Naive B cell (primary cell): ENCODE measurements around the gene SIGLEC6. TPM values are rescaled to one million over a fixed set of nuclear protein-coding genes. Genes with fewer than 3 reads are reported as not detected.
A peak's percentile ranks its signal among the peaks of the same experiment; 100 is the strongest.
"Not testable (repeated sequence)": the region's sequence is repeated elsewhere in the genome, so short reads cannot be mapped to it uniquely, and the experiment has no call there.

Experiments used
- ATAC-seq, 2 donors: fragments of 150-1000 bp; cut with Tn5 transposase; 2 replicates each; pipeline ENCODE4 v1.10.0; 2021; ENCODE audit warnings: low read depth in 2 of 2, mild to moderate bottlenecking in 2 of 2, moderate library complexity in 2 of 2
- DNase-seq: peaks from one replicate; pipeline ENCODE4 v3.0.0; 2022
- H3K27ac Mint-ChIP-seq, 6 donors: one replicate each; pipeline ENCODE4 v1.8.0; 2020 to 2022; ENCODE audit warnings: mild to moderate bottlenecking in 6 of 6, mixed read lengths in 6 of 6, moderate library complexity in 5 of 6, inconsistent platforms in 2 of 6
- H3K27me3 Mint-ChIP-seq, 3 donors: one replicate each; pipeline ENCODE4 v1.8.0; 2021 to 2022; ENCODE audit warnings: mixed read lengths in 3 of 3, mild to moderate bottlenecking in 1 of 3
- H3K36me3 Mint-ChIP-seq, 2 donors: one replicate each; pipeline ENCODE4 v1.8.0; 2020 to 2022; ENCODE audit warnings: mixed read lengths in 2 of 2, inconsistent platforms in 1 of 2, mild to moderate bottlenecking in 1 of 2
- H3K4me1 Mint-ChIP-seq, 3 donors: one replicate each; pipeline ENCODE4 v1.8.0; 2020 to 2022; ENCODE audit warnings: mixed read lengths in 3 of 3, inconsistent platforms in 1 of 3, mild to moderate bottlenecking in 1 of 3, moderate library complexity in 1 of 3
- H3K4me3 Mint-ChIP-seq, 8 donors: one replicate each; pipeline ENCODE4 v1.8.0; 2020 to 2022; ENCODE audit warnings: mild to moderate bottlenecking in 8 of 8, mixed read lengths in 8 of 8, moderate library complexity in 8 of 8, inconsistent platforms in 2 of 8
- H3K9me3 Mint-ChIP-seq, 7 donors: one replicate each; pipeline ENCODE4 v1.8.0; 2020 to 2022; ENCODE audit warnings: mixed read lengths in 7 of 7, mild to moderate bottlenecking in 5 of 7, inconsistent platforms in 2 of 7, moderate library complexity in 1 of 7
- polyA plus RNA-seq, 6 donors: library from polyadenylated mRNA; unstranded; fragments of 300-500 nt; fragmentation: Illumina TruSeq; gene quantifications; one replicate each; pipeline ENCODE4 v1.2.3, GENCODE V29; 2021; ENCODE audit warnings: low read depth in 6 of 6

The SIGLEC6 gene
- polyA plus RNA-seq, 6 donors from 2014 or later = 0.72 to 1.9 (median 1.2) TPM; not detected in 1

GRCh38 chr19:51501594-51502263, 29.7 kb downstream of the SIGLEC6 start, which contains the start of gene SIGLEC12:
TSS of gene SIGLEC12 (minus strand) at chr19:51501800. CDS start at chr19:51501733, 67 bp downstream.
- peak within 1 kb of the TSS in 3 of 6 donors; percentile 19 to 38 (median 32) for H3K27ac Mint-ChIP-seq
- H3K36me3 Mint-ChIP-seq = peaks cover 5 to 6% of the 10 kb centered on the region in 2 donors
- H3K4me1 Mint-ChIP-seq = peaks cover 10 to 13% (median 12%) of the 10 kb centered on the region in 3 donors
- peak within 1 kb of the TSS in 6 of 8 donors; percentile 13 to 59 (median 32) for H3K4me3 Mint-ChIP-seq
- H3K9me3 Mint-ChIP-seq = peaks cover 0 to 10% (median 2%) of the 10 kb centered on the region in 7 donors
- H3K27me3 Mint-ChIP-seq = peaks cover 6 to 18% (median 13%) of the 10 kb centered on the region in 3 donors
- ATAC-seq = peak; percentile 60 to 67
- peak; percentile 18 for DNase-seq

- peaks cover 0 to 10% (median 2%) of the 10 kb centered on the region in 7 donors for H3K9me3 Mint-ChIP-seq
- ATAC-seq, DNase-seq, H3K36me3 Mint-ChIP-seq, H3K27ac Mint-ChIP-seq, H3K4me3 Mint-ChIP-seq: not testable (repeated sequence)
- peaks cover 10 to 13% (median 12%) of the 10 kb centered on the region in 3 donors for H3K4me1 Mint-ChIP-seq
- H3K27me3 Mint-ChIP-seq = peaks cover 6 to 21% (median 12%) of the 10 kb centered on the region in 3 donors
Observed at GRCh38 chr19:51500931-51501330, 30.5 kb downstream of the SIGLEC6 start.

- H3K4me3 Mint-ChIP-seq = no peak overlapping the region
- peak overlapping the region in 1 of 6 donors; percentile 13 for H3K27ac Mint-ChIP-seq
- no peaks in the 10 kb centered on the region for H3K36me3 Mint-ChIP-seq
- H3K9me3 Mint-ChIP-seq = peaks cover 0 to 12% (median 0%) of the 10 kb centered on the region in 7 donors
- peaks cover 14 to 51% (median 20%) of the 10 kb centered on the region in 3 donors for H3K27me3 Mint-ChIP-seq
- ATAC-seq = no peak
- DNase-seq = no peak
- H3K4me1 Mint-ChIP-seq = peaks cover 10 to 16% (median 13%) of the 10 kb centered on the region in 3 donors
Observed at GRCh38 chr19:51497666-51498065, 33.8 kb downstream of the SIGLEC6 start.

- Mint-ChIP-seq H3K9me3 (peaks cover 0 to 12% (median 0%) of the 10 kb centered on the region in 7 donors), H3K36me3 (no peaks in the 10 kb centered on the region)
Observed at GRCh38 chr19:51493776-51494175, 37.7 kb downstream of the SIGLEC6 start.

GRCh38 chr19:51491586-51491985, 39.9 kb downstream of the SIGLEC6 start:
- H3K9me3 Mint-ChIP-seq = peaks cover 0 to 12% (median 0%) of the 10 kb centered on the region in 7 donors
- DNase-seq (no peak), ATAC-seq (no peak)
- H3K27me3 Mint-ChIP-seq = peaks cover 18 to 64% (median 38%) of the 10 kb centered on the region in 3 donors
- H3K4me3 Mint-ChIP-seq = no peak overlapping the region
- no peaks in the 10 kb centered on the region for H3K36me3 Mint-ChIP-seq
- peaks cover 0 to 4% (median 0%) of the 10 kb centered on the region in 3 donors for H3K4me1 Mint-ChIP-seq
- H3K27ac Mint-ChIP-seq = no peak overlapping the region

More at GRCh38 chr19:51493776-51494175, 37.7 kb downstream of the SIGLEC6 start:
- Mint-ChIP-seq H3K27ac (no peak overlapping the region), H3K27me3 (peaks cover 18 to 62% (median 32%) of the 10 kb centered on the region in 3 donors), H3K4me1 (peaks cover 0 to 4% (median 0%) of the 10 kb centered on the region in 3 donors), H3K4me3 (no peak overlapping the region)
- ATAC-seq (no peak), DNase-seq (no peak)

GRCh38 chr19:51490676-51491075, 40.8 kb downstream of the SIGLEC6 start:
- no peak overlapping the region for H3K27ac Mint-ChIP-seq
- no peak for ATAC-seq
- peaks cover 0 to 9% (median 0%) of the 10 kb centered on the region in 3 donors for H3K4me1 Mint-ChIP-seq
- H3K36me3 Mint-ChIP-seq = no peaks in the 10 kb centered on the region
- no peak for DNase-seq
- peaks cover 18 to 62% (median 44%) of the 10 kb centered on the region in 3 donors for H3K27me3 Mint-ChIP-seq
- H3K9me3 Mint-ChIP-seq = peaks cover 0 to 16% (median 0%) of the 10 kb centered on the region in 7 donors
- H3K4me3 Mint-ChIP-seq = no peak overlapping the region

- H3K36me3 Mint-ChIP-seq = no peaks in the 10 kb centered on the region
- ATAC-seq = no peak
- H3K27ac Mint-ChIP-seq = no peak overlapping the region
- peaks cover 0 to 17% (median 0%) of the 10 kb centered on the region in 7 donors for H3K9me3 Mint-ChIP-seq
- no peak for DNase-seq
- H3K4me3 Mint-ChIP-seq = no peak overlapping the region
- H3K27me3 Mint-ChIP-seq = peaks cover 20 to 63% (median 56%) of the 10 kb centered on the region in 3 donors
- peaks cover 0 to 9% (median 0%) of the 10 kb centered on the region in 3 donors for H3K4me1 Mint-ChIP-seq
Observed at GRCh38 chr19:51489113-51489512, 42.4 kb downstream of the SIGLEC6 start.

- peaks cover 0 to 5% (median 0%) of the 10 kb centered on the region in 3 donors for H3K4me1 Mint-ChIP-seq
- ATAC-seq (no peak), DNase-seq (no peak)
- H3K27me3 Mint-ChIP-seq = peaks cover 21 to 61% (median 51%) of the 10 kb centered on the region in 3 donors
- peaks cover 0 to 11% (median 0%) of the 10 kb centered on the region in 7 donors for H3K9me3 Mint-ChIP-seq
- no peak overlapping the region for H3K4me3 Mint-ChIP-seq
- H3K36me3 Mint-ChIP-seq = no peaks in the 10 kb centered on the region
- H3K27ac Mint-ChIP-seq = no peak overlapping the region
Observed at GRCh38 chr19:51488491-51488890, 43.0 kb downstream of the SIGLEC6 start.

GRCh38 chr19:51485960-51486660, 45.4 kb downstream of the SIGLEC6 start:
- no peak for ATAC-seq

GRCh38 chr19:51480590-51480989, 50.9 kb downstream of the SIGLEC6 start:
- Mint-ChIP-seq H3K36me3 (no peaks in the 10 kb centered on the region), H3K4me3 (no peak overlapping the region), H3K27me3 (peaks cover 22 to 72% (median 56%) of the 10 kb centered on the region in 3 donors), H3K4me1 (peaks cover 0 to 6% (median 0%) of the 10 kb centered on the region in 3 donors), H3K9me3 (peaks cover 0 to 4% (median 0%) of the 10 kb centered on the region in 7 donors), H3K27ac (peak overlapping the region in 1 of 6 donors; percentile 63)
- DNase-seq (no peak), ATAC-seq (no peak)

More at GRCh38 chr19:51485960-51486660, 45.4 kb downstream of the SIGLEC6 start:
- peaks cover 16 to 50% (median 41%) of the 10 kb centered on the region in 3 donors for H3K27me3 Mint-ChIP-seq
- no peak overlapping the region for H3K27ac Mint-ChIP-seq
- H3K36me3 Mint-ChIP-seq = no peaks in the 10 kb centered on the region
- H3K9me3 Mint-ChIP-seq = peaks cover 0 to 5% (median 0%) of the 10 kb centered on the region in 7 donors
- peak overlapping the region in 1 of 8 donors; percentile 3 for H3K4me3 Mint-ChIP-seq
- peaks cover 0 to 5% (median 0%) of the 10 kb centered on the region in 3 donors for H3K4me1 Mint-ChIP-seq
- no peak for DNase-seq

GRCh38 chr19:51479531-51480331, 51.7 kb downstream of the SIGLEC6 start:
- peaks cover 0 to 4% (median 0%) of the 10 kb centered on the region in 7 donors for H3K9me3 Mint-ChIP-seq
- peaks cover 22 to 66% (median 50%) of the 10 kb centered on the region in 3 donors for H3K27me3 Mint-ChIP-seq
- DNase-seq (no peak), ATAC-seq (no peak)
- no peak overlapping the region for H3K4me3 Mint-ChIP-seq
- H3K4me1 Mint-ChIP-seq = peaks cover 0 to 6% (median 0%) of the 10 kb centered on the region in 3 donors
- H3K36me3 Mint-ChIP-seq = no peaks in the 10 kb centered on the region
- H3K27ac Mint-ChIP-seq = peak overlapping the region in 3 of 6 donors; percentile 32 to 83 (median 44)

GRCh38 chr19:51478381-51479234, 52.9 kb downstream of the SIGLEC6 start, which contains the start of gene CEACAM18:
TSS of gene CEACAM18 (plus strand) at chr19:51478539.
- no peak for ATAC-seq

More at GRCh38 chr19:51478381-51479234, 52.9 kb downstream of the SIGLEC6 start, which contains the start of gene CEACAM18:
- Mint-ChIP-seq H3K4me3 (no peak within 1 kb of the TSS), H3K36me3 (no peaks in the 10 kb centered on the region), H3K4me1 (peaks cover 0 to 6% (median 1%) of the 10 kb centered on the region in 3 donors), H3K9me3 (peaks cover 0 to 4% (median 0%) of the 10 kb centered on the region in 7 donors), H3K27ac (peak within 1 kb of the TSS in 2 of 6 donors; percentile 66 to 81), H3K27me3 (peaks cover 21 to 64% (median 50%) of the 10 kb centered on the region in 3 donors)
- no peak for DNase-seq
